Thyroid gland (tissue), 4 donors: ENCODE measurements around the gene PRR33. TPM values are rescaled to one million over a fixed set of nuclear protein-coding genes. Genes with fewer than 3 reads are reported as not detected.

Experiments
- DNase-seq, 2 donors: peaks; one replicate each; pipeline ENCODE4 v3.0.0-alpha.2; 2019
- H3K27ac ChIP-seq, 3 donors: fragments of 200-600 bp; sonication (generic); 1 replicate in 2 of 3; 2 replicates in 1 of 3; pipeline ENCODE4 v1.5.1; 2016 to 2019; ENCODE audit warnings: mild to moderate bottlenecking in 1 of 3, moderate library complexity in 1 of 3
- H3K27me3 ChIP-seq: fragments of 200-600 bp; sonication (generic); one replicate; pipeline ENCODE4 v1.5.1; 2019
- H3K36me3 ChIP-seq, 2 donors: fragments of 200-600 bp; sonication (generic); one replicate each; pipeline ENCODE4 v1.5.1; 2016 to 2019
- H3K4me1 ChIP-seq, 2 donors: fragments of 200-600 bp; sonication (generic); one replicate each; pipeline ENCODE4 v1.5.1; 2017 to 2019
- H3K4me3 ChIP-seq, 3 donors: fragments of 200-600 bp; sonication (generic); replicated peaks in 1 of 3; 1 replicate in 2 of 3; 2 replicates in 1 of 3; pipeline ENCODE4 v1.5.1; 2016; ENCODE audit warnings: mild to moderate bottlenecking in 1 of 3
- H3K9me3 ChIP-seq: fragments of 200-600 bp; sonication (generic); one replicate; pipeline ENCODE4 v1.5.1; 2017
- CTCF ChIP-seq, 6 experiments: fragments of 200-600 bp in 3 of 6; fragments of 450-650 bp in 3 of 6; sonication (generic) in 3 of 6; IDR thresholded peaks; one replicate each; pipeline ENCODE4 v1.5.1; 2016 to 2019; ENCODE audit warnings: antibody characterized with exemption in 6 of 6, mild to moderate bottlenecking in 2 of 6, inconsistent platforms in 1 of 6, moderate library complexity in 1 of 6
- POLR2A ChIP-seq, 2 donors: fragments of 450-650 bp; IDR thresholded peaks; one replicate each; pipeline ENCODE4 v1.6.1; 2017; ENCODE audit warnings: antibody characterized with exemption in 2 of 2, mild to moderate bottlenecking in 2 of 2, moderate library complexity in 1 of 2
- WGBS, 2 donors: methylation state at CpG; one replicate each; pipeline ENCODE4 v1.1.5; 2017; 5-methylcytosine and 5-hydroxymethylcytosine counted together
- intact Hi-C: fragments of 100-400 bp; cut with DNase I; formaldehyde crosslinking; loops from one replicate; pipeline ENCODE4 v1.15.1; 2023
- total RNA-seq, 4 donors: library from RNA; depleted of rRNA; stranded (reverse); fragments of >200 nt; gene quantifications; one replicate each; pipeline ENCODE4 v1.2.3, GENCODE V29; 2016

Gene PRR33
- total RNA-seq, 4 donors from 2014 or later: not detected

GRCh38 chr11:1854949-1855885 is 36.5 kb downstream of the PRR33 start:
- no peak for TF ChIP-seq CTCF (IDR thresholded peaks at IDR 0.05)
- TF ChIP-seq POLR2A (IDR thresholded peaks at IDR 0.05): no peak
- Histone ChIP-seq H3K9me3 (no peaks in the 10 kb centered on the region), H3K27ac (no peak overlapping the region), H3K4me3 (no peak overlapping the region), H3K36me3 (no peaks in the 10 kb centered on the region), H3K27me3 (no peaks in the 10 kb centered on the region), H3K4me1 (peaks cover 3 to 4% of the 10 kb centered on the region in 2 donors)
- intact Hi-C loops: no loop called here
- 79 to 83% methylated on average over 12 to 24 of the region's 26 CpGs for WGBS, 2 donors
- no peak for DNase-seq

GRCh38 chr11:1854132-1854948 is 37.4 kb downstream of the PRR33 start:
- Histone ChIP-seq H3K27me3 (no peaks in the 10 kb centered on the region), H3K36me3 (no peaks in the 10 kb centered on the region), H3K27ac (no peak overlapping the region), H3K4me1 (peaks cover 3 to 4% of the 10 kb centered on the region in 2 donors), H3K4me3 (no peak overlapping the region), H3K9me3 (no peaks in the 10 kb centered on the region)
- intact Hi-C loops: no loop called here
- WGBS, 2 donors: 80 to 89% methylated on average over 15 to 22 of the region's 27 CpGs
- DNase-seq: no peak
- TF ChIP-seq CTCF (IDR thresholded peaks at IDR 0.05): no peak
- no peak for TF ChIP-seq POLR2A (IDR thresholded peaks at IDR 0.05)

GRCh38 chr11:1853376-1854131 is 38.1 kb downstream of the PRR33 start:
- no peaks in the 10 kb centered on the region for H3K9me3 ChIP-seq
- 79 to 87% methylated on average over 19 of the region's 19 CpGs for WGBS, 2 donors
- DNase-seq: no peak
- intact Hi-C loops: no loop called here
- H3K27me3 ChIP-seq: no peaks in the 10 kb centered on the region
- no peak overlapping the region for H3K27ac ChIP-seq
- H3K36me3 ChIP-seq: no peaks in the 10 kb centered on the region
- H3K4me1 ChIP-seq: peaks cover 3 to 4% of the 10 kb centered on the region in 2 donors
- no peak overlapping the region for H3K4me3 ChIP-seq
- TF ChIP-seq POLR2A (IDR thresholded peaks at IDR 0.05) (no peak), CTCF (IDR thresholded peaks at IDR 0.05) (no peak)

GRCh38 chr11:1852877-1853276 is 38.8 kb downstream of the PRR33 start, which contains the start of gene LSP1:
TSS of gene LSP1 (plus strand) at chr11:1853084. CDS start at chr11:1853145, 61 bp downstream.
- no peak for DNase-seq

More at GRCh38 chr11:1852877-1853276, 38.8 kb downstream of the PRR33 start, which contains the start of gene LSP1:
- intact Hi-C loops: no loop called here
- TF ChIP-seq CTCF (IDR thresholded peaks at IDR 0.05): no peak
- no peak for TF ChIP-seq POLR2A (IDR thresholded peaks at IDR 0.05)
- no peaks in the 10 kb centered on the region for H3K36me3 ChIP-seq
- no peaks in the 10 kb centered on the region for H3K27me3 ChIP-seq
- H3K4me1 ChIP-seq: peaks cover 3 to 4% of the 10 kb centered on the region in 2 donors
- H3K4me3 ChIP-seq: no peak within 1 kb of the TSS
- H3K9me3 ChIP-seq: no peaks in the 10 kb centered on the region
- H3K27ac ChIP-seq: no peak within 1 kb of the TSS
- WGBS, 2 donors: 86 to 91% methylated on average over 18 of the region's 18 CpGs
